A204.1 (cell line): ENCODE data around the gene RBL1.

ENCODE experiments used
- FAIRE-seq: peaks from 2 replicates; lab custom pipeline; 2012; peaks lifted over from hg19 to GRCh38; lab: Jason Lieb, UNC

RBL1 gene

GRCh38 chr20:36950414-36951197 lies 145.2 kb downstream of the RBL1 start:
- no peak for FAIRE-seq
